Measurements from ENCODE around the gene COL8A2.

Gene COL8A2

GRCh38 chr1:36143424-36143823, 18.4 kb upstream of the COL8A2 start:
- Histone ChIP-seq H3K9ac (ENCODE audit: low read length) (no peak overlapping the region), H3K27me3 (ENCODE audit: control insufficient read depth, insufficient read depth, low read length) (no peaks in the 10 kb centered on the region), H3K27ac (ENCODE audit: low read depth, low read length) (no peak overlapping the region), H3K4me3 (ENCODE audit: low read length) (no peak overlapping the region), H3K36me3 (ENCODE audit: control insufficient read depth, insufficient read depth, low read length) (no peaks in the 10 kb centered on the region), H3K4me1 (ENCODE audit: control insufficient read depth, insufficient read depth, low read length) (peaks cover 5% of the 10 kb centered on the region)

- Histone ChIP-seq H3K36me3 (ENCODE audit: control insufficient read depth, insufficient read depth, low read length) (peaks cover 9% of the 10 kb centered on the region), H3K27me3 (ENCODE audit: control insufficient read depth, insufficient read depth, low read length) (no peaks in the 10 kb centered on the region), H3K9ac (ENCODE audit: low read length) (no peak overlapping the region), H3K4me3 (ENCODE audit: low read length) (no peak overlapping the region), H3K4me1 (ENCODE audit: control insufficient read depth, insufficient read depth, low read length) (peaks cover 5% of the 10 kb centered on the region), H3K27ac (ENCODE audit: low read depth, low read length) (peak overlapping the region; percentile 32)
Observed at GRCh38 chr1:36142121-36142520, 17.1 kb upstream of the COL8A2 start.

GRCh38 chr1:36139521-36139920, 14.5 kb upstream of the COL8A2 start:
- Histone ChIP-seq H3K4me1 (ENCODE audit: control insufficient read depth, insufficient read depth, low read length) (peaks cover 24% of the 10 kb centered on the region), H3K9ac (ENCODE audit: low read length) (no peak overlapping the region), H3K27me3 (ENCODE audit: control insufficient read depth, insufficient read depth, low read length) (no peaks in the 10 kb centered on the region), H3K4me3 (ENCODE audit: low read length) (no peak overlapping the region), H3K27ac (ENCODE audit: low read depth, low read length) (no peak overlapping the region), H3K36me3 (ENCODE audit: control insufficient read depth, insufficient read depth, low read length) (peaks cover 9% of the 10 kb centered on the region)

- Histone ChIP-seq H3K9ac (ENCODE audit: low read length) (no peak overlapping the region), H3K27ac (ENCODE audit: low read depth, low read length) (peak overlapping the region; percentile 84), H3K36me3 (ENCODE audit: control insufficient read depth, insufficient read depth, low read length) (peaks cover 9% of the 10 kb centered on the region), H3K27me3 (ENCODE audit: control insufficient read depth, insufficient read depth, low read length) (no peaks in the 10 kb centered on the region), H3K4me3 (ENCODE audit: low read length) (no peak overlapping the region), H3K4me1 (ENCODE audit: control insufficient read depth, insufficient read depth, low read length) (peaks cover 33% of the 10 kb centered on the region)
Observed at GRCh38 chr1:36137776-36138175, 12.8 kb upstream of the COL8A2 start.

GRCh38 chr1:36137226-36137625, 12.2 kb upstream of the COL8A2 start:
- Histone ChIP-seq H3K9ac (ENCODE audit: low read length) (no peak overlapping the region), H3K27ac (ENCODE audit: low read depth, low read length) (peak overlapping the region; percentile 84), H3K27me3 (ENCODE audit: control insufficient read depth, insufficient read depth, low read length) (no peaks in the 10 kb centered on the region), H3K36me3 (ENCODE audit: control insufficient read depth, insufficient read depth, low read length) (peaks cover 9% of the 10 kb centered on the region), H3K4me3 (ENCODE audit: low read length) (no peak overlapping the region), H3K4me1 (ENCODE audit: control insufficient read depth, insufficient read depth, low read length) (peaks cover 30% of the 10 kb centered on the region)

- Histone ChIP-seq H3K4me1 (ENCODE audit: control insufficient read depth, insufficient read depth, low read length) (peaks cover 28% of the 10 kb centered on the region), H3K36me3 (ENCODE audit: control insufficient read depth, insufficient read depth, low read length) (peaks cover 9% of the 10 kb centered on the region), H3K9ac (ENCODE audit: low read length) (no peak overlapping the region), H3K4me3 (ENCODE audit: low read length) (no peak overlapping the region), H3K27me3 (ENCODE audit: control insufficient read depth, insufficient read depth, low read length) (no peaks in the 10 kb centered on the region), H3K27ac (ENCODE audit: low read depth, low read length) (peak overlapping the region; percentile 84)
Observed at GRCh38 chr1:36136535-36136934, 11.5 kb upstream of the COL8A2 start.

- Histone ChIP-seq H3K27ac (ENCODE audit: low read depth, low read length) (peak overlapping the region; percentile 84), H3K4me1 (ENCODE audit: control insufficient read depth, insufficient read depth, low read length) (peaks cover 28% of the 10 kb centered on the region)
Observed at GRCh38 chr1:36135796-36136195, 10.8 kb upstream of the COL8A2 start.

GRCh38 chr1:36135330-36135667, 10.3 kb upstream of the COL8A2 start:
- Histone ChIP-seq H3K4me1 (ENCODE audit: control insufficient read depth, insufficient read depth, low read length) (peaks cover 28% of the 10 kb centered on the region), H3K27ac (ENCODE audit: low read depth, low read length) (peak overlapping the region; percentile 84), H3K36me3 (ENCODE audit: control insufficient read depth, insufficient read depth, low read length) (peaks cover 9% of the 10 kb centered on the region), H3K4me3 (ENCODE audit: low read length) (no peak overlapping the region), H3K27me3 (ENCODE audit: control insufficient read depth, insufficient read depth, low read length) (no peaks in the 10 kb centered on the region), H3K9ac (ENCODE audit: low read length) (no peak overlapping the region)

More at GRCh38 chr1:36135796-36136195, 10.8 kb upstream of the COL8A2 start:
- H3K4me3 ChIP-seq (ENCODE audit: low read length) = no peak overlapping the region
- no peak overlapping the region for H3K9ac ChIP-seq (ENCODE audit: low read length)
- H3K27me3 ChIP-seq (ENCODE audit: control insufficient read depth, insufficient read depth, low read length) = no peaks in the 10 kb centered on the region
- H3K36me3 ChIP-seq (ENCODE audit: control insufficient read depth, insufficient read depth, low read length) = peaks cover 9% of the 10 kb centered on the region

GRCh38 chr1:36134505-36135329, 9.7 kb upstream of the COL8A2 start:
- peaks cover 9% of the 10 kb centered on the region for H3K36me3 ChIP-seq (ENCODE audit: control insufficient read depth, insufficient read depth, low read length)
- H3K9ac ChIP-seq (ENCODE audit: low read length) = no peak overlapping the region
- H3K4me3 ChIP-seq (ENCODE audit: low read length) = no peak overlapping the region
- H3K4me1 ChIP-seq (ENCODE audit: control insufficient read depth, insufficient read depth, low read length) = peaks cover 28% of the 10 kb centered on the region
- peak overlapping the region; percentile 84 for H3K27ac ChIP-seq (ENCODE audit: low read depth, low read length)
- H3K27me3 ChIP-seq (ENCODE audit: control insufficient read depth, insufficient read depth, low read length) = no peaks in the 10 kb centered on the region

- H3K4me3 ChIP-seq (ENCODE audit: low read length) = no peak overlapping the region
- peaks cover 9% of the 10 kb centered on the region for H3K36me3 ChIP-seq (ENCODE audit: control insufficient read depth, insufficient read depth, low read length)
- H3K9ac ChIP-seq (ENCODE audit: low read length) = no peak overlapping the region
- H3K27ac ChIP-seq (ENCODE audit: low read depth, low read length) = peak overlapping the region; percentile 84
- H3K4me1 ChIP-seq (ENCODE audit: control insufficient read depth, insufficient read depth, low read length) = peaks cover 28% of the 10 kb centered on the region
- H3K27me3 ChIP-seq (ENCODE audit: control insufficient read depth, insufficient read depth, low read length) = no peaks in the 10 kb centered on the region
Observed at GRCh38 chr1:36134031-36134430, 9.0 kb upstream of the COL8A2 start.

- H3K36me3 ChIP-seq (ENCODE audit: control insufficient read depth, insufficient read depth, low read length) = peaks cover 9% of the 10 kb centered on the region
- H3K9ac ChIP-seq (ENCODE audit: low read length) = no peak overlapping the region
- no peaks in the 10 kb centered on the region for H3K27me3 ChIP-seq (ENCODE audit: control insufficient read depth, insufficient read depth, low read length)
- no peak overlapping the region for H3K4me3 ChIP-seq (ENCODE audit: low read length)
- peaks cover 28% of the 10 kb centered on the region for H3K4me1 ChIP-seq (ENCODE audit: control insufficient read depth, insufficient read depth, low read length)
- no peak overlapping the region for H3K27ac ChIP-seq (ENCODE audit: low read depth, low read length)
Observed at GRCh38 chr1:36133484-36133883, 8.5 kb upstream of the COL8A2 start.

GRCh38 chr1:36132029-36132428, 7.0 kb upstream of the COL8A2 start:
- no peaks in the 10 kb centered on the region for H3K27me3 ChIP-seq (ENCODE audit: control insufficient read depth, insufficient read depth, low read length)
- no peak overlapping the region for H3K9ac ChIP-seq (ENCODE audit: low read length)
- H3K36me3 ChIP-seq (ENCODE audit: control insufficient read depth, insufficient read depth, low read length) = no peaks in the 10 kb centered on the region
- no peak overlapping the region for H3K4me3 ChIP-seq (ENCODE audit: low read length)
- H3K4me1 ChIP-seq (ENCODE audit: control insufficient read depth, insufficient read depth, low read length) = peaks cover 26% of the 10 kb centered on the region
- no peak overlapping the region for H3K27ac ChIP-seq (ENCODE audit: low read depth, low read length)

- Histone ChIP-seq H3K27me3 (ENCODE audit: control insufficient read depth, insufficient read depth, low read length) (peaks cover 4% of the 10 kb centered on the region), H3K36me3 (ENCODE audit: control insufficient read depth, insufficient read depth, low read length) (no peaks in the 10 kb centered on the region), H3K4me3 (ENCODE audit: low read length) (no peak overlapping the region), H3K27ac (ENCODE audit: low read depth, low read length) (no peak overlapping the region), H3K9ac (ENCODE audit: low read length) (no peak overlapping the region), H3K4me1 (ENCODE audit: control insufficient read depth, insufficient read depth, low read length) (peaks cover 3% of the 10 kb centered on the region)
Observed at GRCh38 chr1:36128905-36129206, 3.8 kb upstream of the COL8A2 start.

Measured in rectal smooth muscle tissue (tissue), 1 donor.